ENCODE measurements around the gene ZMIZ1.

The ZMIZ1 gene

DNA sequence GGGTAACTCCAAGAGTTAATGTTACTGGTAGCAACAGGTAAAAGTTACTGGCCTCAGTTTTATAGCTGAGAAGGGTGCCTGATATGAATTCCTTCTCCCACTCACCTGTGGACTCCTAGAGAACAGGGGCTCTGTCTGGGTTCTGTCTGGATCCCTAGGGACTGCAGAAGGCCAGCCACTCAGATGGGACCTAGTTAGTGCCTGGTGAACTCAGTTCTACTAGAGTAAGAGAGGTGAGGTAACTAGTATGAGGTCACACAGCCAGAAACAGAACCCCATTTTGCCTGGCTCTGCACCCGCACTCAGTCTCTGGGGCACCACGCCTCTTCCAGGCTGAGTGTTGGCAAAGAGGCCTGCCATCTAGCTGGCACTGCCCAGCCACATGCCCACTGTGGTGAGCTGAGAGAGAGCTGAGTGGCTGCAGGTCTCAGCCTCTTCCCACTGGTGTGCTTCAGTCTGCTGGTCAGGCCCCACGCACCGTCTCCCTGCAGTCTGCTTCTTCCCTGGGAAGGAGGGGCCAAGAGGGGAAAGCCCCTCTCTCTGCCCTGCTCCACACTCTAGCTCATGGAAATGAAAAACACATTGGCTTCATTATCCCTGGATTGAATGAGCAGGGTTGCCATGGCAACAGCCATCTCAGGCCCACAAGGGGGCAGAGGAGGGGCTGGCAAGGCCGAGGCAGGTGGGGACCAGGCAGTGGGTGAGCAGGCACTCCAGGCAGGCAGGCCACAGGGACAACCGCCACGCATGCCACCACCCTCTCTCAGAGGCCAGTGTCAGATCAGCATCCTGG is 110.6 kb downstream of the ZMIZ1 start:
- no peak for DNase-seq

DNA sequence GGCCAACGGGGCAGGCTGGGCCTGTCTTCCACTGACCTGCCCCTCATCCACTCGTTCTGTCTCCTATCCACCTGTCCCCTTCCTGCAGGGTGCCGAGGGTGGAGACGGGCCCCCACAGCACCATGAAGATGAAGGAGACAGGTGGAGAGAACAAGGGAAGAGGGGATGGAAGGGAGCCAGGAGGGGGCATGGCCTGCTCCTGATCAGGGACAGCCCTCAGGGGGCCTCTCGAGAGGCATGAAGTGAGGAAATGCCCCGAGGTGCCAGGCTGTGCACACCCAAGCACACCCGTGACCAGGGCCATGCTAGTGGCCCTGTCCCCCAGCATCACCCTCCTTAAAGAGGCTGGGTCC is 111.2 kb downstream of the ZMIZ1 start:
- DNase-seq: no peak

DNA sequence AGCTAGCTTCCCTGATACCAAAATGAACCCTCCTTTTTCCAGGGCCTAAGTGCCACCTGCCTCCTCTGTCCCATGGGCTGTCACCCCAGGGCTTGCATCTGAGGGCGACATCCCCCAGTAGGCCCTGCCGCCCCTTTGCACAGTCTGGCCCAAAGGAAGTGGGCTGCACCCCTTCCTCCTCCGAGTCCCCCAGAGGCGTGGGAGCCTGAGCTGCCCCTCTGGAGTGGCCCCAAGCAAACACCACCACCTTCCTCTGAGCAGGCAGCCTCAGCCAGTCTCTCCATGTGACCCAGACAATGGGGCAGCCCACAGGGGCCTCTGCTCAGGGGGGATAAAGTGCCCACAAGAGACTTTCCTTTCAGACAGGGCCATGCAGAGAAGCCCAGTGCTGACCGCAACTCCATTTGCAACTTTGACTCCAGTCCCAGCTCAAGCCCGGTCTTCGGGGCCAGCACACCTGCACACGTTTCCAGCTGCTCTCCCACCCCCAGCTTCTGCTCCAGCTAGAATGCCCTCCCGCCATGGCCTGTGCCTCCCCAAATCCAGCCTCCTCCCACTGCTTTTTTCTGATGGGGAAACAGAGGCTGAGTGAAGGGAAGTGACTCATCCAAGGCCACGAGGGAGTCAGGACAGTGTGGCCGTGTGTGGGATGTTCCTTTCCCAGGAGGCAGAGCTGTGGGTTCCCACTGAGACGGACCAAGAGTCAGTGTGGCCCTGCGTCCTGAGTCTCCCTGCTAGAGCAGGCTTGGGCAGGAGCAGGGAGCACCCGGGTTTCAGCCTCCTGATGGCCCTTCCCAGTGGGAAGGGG is 111.9 kb downstream of the ZMIZ1 start:
- no peak for DNase-seq

DNA sequence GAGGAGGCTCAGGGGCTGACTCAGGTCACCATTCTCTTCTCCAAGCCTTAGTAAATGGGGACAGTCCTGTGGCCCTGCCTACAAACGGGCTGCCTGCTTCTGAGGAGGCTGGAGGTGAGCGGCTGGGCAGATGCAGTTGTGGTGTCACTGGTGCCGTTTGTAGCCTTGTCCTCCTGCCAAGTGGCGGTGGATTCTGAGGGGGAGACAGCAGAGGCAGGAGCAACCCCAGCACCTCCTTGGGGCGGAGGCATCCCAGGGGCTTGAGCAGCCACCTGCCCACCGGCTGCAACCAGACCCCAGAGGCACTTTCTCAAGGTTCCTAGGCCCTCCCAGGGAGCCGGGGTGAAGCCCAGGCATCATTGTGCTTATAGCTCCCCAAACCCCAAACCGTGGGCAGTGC is 112.5 kb downstream of the ZMIZ1 start:
- DNase-seq: no peak

DNA sequence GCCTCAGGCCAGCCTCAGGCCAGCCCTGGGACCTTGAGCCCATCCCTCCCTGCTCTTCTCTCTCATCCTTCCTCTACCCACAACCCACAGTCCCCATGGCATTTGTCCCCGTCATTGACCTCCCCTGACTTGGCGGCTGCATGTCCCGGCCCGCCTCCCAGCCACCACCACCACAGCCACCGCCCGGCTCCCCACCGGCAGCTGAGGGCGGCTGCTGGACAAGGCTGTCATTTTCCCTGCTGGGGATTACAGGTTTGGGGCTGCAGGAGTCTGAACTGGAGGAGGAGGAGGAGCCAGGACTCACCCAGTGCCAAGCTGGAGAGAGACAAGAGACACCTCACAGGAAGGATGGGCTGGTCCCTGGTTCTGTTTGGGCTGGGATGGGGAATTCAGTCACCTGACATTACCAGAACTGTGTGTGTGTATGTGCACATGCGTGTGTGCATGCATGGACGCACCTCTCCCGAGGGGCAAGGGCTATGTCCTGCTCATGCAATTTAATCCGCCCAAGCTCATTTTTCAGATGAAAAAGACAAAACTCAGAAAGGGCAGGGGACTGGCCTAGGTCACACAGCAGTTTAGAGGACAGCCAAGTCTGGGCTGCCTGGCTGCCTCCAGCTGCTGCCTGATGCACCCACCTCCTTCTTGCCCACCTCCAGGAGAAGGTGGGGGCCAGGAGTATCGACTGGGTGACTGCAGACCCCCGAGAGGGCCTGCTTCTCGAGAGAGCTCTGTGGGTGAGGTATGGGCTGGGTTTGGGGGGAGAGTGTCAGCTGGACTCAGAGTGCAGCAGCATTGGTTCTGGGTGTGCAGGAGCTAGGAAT is 113.1 kb downstream of the ZMIZ1 start:
- DNase-seq: no peak

DNA sequence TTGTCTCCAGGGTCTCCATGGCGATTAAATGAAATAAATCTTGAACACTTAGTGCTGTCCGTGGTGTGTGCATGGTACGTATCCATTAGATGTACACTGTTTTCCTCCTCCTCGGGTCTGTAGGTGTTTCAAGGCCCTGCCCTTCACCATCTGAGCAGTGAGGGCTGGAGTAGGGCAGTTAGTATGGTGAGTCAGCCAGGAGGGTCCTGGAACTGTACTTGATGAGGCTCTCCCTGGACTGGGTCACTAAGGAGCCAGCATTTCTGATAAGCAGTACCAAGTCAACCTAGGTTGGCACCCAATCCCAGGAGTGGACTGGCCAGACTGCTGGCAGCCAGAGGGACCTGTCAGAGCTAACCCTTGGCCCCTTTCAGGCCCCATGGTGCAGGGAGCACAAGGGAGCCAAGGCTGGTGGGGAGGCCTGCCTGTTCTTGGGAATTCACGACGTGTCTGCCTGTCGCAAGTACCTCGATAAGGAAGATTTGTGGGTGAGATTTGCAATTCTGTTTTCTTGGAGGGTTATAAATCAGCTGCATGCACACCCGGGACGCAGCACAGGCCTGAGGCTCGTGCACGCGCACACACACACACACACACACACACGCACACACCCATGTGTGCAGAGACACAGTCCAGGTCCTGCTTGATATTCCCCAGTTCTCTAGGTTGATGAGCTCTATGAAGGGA is 114.2 kb downstream of the ZMIZ1 start:
- no peak for DNase-seq

DNA sequence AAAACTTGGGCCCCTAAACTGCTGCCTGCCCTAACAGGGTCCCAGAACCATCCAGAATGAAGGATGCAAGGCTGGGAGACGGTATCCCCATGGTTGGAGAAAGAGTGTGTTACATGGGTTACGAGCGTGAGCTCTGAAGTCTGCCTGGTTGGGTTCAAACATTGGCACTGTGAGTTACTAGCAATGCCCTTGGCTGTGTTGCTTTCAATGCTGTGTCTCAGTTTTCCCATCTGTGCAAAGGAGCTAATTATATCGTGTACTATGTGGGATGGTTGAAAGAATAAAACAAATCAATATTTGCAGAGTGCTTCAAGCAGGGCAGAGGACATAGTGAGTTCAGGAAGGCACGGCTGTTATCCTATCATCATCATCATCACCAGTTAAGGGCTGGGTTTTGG is 114.7 kb downstream of the ZMIZ1 start:
- no peak for DNase-seq

DNA sequence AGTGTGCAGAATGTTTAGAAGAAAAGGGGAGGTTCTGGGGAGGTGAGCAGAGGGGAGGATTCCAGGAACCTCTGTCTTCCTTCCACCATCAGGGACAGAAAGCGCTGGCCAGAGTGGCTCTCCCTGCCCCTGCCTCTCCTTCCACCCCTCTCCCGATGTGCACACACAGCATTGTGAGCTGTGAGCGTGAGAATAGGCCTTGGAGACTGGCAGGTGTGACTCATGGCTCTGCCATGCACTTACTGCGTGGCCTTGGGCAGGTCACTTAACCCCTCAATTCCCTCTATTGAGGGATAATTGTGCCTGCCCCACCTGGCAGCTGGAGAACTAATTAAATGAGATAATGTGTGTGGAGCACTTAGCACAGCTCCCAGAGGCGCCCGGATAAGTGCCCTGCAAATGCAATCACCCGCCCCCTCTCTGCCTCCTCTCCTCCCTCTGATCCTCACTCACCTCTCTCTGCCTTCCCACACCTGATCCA is 115.4 kb downstream of the ZMIZ1 start:
- peak; percentile 23 for DNase-seq

DNA sequence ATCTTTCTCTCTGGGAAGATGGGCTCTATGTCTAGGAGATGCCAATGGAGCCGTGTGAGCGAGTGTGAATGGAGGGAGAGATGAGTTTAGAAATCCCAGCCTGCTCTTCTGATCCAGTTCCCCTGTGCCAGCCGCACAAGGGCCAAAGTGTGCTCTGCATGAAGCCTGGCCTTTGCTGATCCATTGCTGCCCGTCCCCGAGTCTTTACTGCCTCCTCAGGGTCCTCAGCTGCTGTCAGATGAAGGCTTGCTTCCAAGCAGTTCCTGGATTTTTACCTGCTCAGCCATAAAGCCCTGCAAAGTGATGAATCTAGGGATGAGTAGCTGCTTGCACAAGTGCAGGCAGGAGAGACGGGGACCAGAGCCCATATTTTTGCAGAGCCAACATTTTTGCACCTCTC is 115.9 kb downstream of the ZMIZ1 start:
- DNase-seq: no peak

DNA sequence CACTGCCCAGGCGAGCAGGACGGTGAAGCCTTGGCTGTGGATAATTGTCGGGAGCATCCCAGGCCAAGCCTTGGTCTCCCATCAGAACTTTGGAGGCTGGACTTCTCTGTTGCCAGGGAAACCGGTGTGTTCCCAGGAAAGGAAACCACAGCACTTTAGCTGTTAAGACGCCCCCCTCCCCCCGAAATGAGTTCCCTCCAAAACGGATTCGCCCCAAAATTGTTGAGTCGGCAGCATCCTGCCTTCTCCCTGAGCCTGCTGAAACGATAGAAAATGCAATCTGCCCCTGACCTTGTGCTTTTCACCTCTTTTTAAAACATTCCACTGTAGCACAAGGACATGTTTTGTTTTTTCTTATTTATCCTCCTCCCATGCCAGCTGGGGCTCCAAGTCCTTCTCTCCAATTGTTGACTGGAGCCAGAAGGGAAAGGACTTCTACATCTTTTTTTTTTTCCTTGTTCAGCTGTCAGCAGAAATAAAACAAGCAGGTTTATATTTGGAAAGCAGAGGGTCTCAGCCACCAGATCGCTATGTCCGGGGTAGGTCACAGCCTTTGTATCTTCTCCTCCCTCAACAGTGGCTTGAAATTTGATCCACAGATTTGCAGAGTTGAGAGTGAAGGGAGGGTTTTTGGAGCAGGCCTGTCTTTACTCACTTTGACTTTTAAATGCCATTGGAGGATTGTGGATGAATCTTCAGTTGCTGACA is 116.5 kb downstream of the ZMIZ1 start:
- no peak for DNase-seq

DNA sequence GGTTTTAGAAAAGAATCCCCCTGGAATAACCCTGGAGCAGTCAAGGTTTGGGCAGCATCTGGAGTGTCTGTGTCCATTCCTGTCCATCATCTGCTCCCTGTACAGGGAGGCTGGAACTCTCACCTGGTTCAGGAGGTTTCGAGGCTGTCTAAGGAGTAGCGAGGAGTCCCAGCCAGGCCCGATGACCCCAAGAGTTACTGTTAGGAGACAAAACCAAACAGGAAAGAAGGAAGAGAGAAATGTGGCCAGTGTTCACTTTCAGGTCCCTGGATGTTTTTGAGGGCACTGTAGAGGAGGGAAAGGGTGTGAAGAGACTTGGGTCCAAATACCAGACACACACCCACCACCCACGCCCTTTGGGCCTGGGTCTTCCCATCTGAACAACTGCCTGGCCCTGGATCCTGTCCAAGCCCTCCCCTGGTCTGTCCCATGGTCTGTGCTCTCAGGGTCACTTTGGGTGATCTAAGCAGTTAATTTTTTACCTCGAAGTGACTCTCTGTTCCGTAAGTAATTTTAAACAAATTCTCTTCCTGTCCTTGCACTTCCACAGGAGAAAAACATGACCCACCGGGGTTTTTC is 117.1 kb downstream of the ZMIZ1 start:
- no peak for DNase-seq

DNA sequence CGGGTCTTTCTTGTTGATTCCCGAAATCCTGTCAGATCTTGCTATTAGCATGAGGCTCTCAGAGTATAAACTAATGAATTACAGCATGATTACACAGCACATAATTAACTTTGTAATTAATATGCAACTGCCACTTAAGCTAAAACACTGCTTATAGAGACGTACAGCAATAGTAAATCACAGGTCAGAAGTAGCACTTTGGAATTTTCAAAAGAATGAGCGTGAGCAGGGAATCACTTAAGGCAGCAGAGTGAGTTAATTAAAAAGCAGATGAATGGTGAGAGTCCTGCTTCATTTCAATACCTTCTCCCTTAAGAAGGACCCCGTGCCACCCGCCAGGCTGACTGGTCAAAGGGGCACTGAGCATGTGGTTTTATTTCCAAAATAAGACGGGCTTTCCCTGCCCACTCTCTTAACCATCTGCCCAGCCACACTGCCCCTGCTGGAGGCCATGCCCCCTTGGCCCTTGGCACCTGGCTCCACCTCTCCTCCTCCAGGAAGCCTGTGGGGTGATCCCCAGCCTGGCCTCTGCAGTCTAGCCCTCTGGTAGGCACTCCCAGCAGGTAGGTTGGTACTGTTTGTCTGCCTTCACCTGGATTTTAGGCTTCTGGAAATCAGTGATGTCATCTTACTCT is 117.8 kb downstream of the ZMIZ1 start:
- no peak for DNase-seq

DNA sequence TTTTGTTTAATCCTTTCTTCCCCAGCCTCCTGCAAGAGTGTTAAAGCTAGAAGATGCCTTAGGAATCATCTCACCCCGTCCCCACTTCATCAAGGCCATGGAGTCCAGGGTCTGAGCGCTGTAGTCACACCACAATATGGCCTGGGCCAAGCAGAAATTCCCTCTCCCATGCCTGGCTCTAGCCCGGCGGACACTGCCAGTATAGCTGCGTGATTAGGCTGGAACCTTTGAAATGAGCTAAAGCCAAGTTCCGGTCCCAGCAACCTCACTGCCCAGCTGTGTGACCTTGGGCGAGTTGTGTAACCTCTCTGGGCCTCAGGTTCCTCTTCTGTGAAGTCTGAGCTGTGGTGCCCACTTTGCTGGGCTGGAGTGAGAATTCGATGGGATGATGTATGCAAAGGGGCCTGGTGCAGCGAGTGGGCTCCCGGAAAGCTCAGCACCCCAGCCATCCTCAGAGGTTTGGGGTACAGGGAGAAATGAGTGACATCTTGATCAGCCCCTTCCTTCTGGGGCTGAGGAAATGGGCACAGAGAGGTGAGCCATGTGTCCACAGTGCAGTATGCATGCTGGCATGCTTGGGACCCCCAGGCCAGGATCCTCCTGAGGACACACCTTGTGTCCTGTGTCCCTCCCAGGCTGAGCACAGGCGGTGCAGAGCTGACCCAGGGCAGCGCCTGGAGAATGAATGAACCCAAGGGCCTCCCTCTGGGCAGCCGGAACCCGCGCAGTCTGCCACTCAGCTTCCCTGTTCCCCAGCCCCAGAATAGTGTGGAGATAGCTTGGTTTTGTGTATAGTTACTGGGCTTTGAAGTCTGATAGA is 118.6 kb downstream of the ZMIZ1 start:
- no peak for DNase-seq

DNA sequence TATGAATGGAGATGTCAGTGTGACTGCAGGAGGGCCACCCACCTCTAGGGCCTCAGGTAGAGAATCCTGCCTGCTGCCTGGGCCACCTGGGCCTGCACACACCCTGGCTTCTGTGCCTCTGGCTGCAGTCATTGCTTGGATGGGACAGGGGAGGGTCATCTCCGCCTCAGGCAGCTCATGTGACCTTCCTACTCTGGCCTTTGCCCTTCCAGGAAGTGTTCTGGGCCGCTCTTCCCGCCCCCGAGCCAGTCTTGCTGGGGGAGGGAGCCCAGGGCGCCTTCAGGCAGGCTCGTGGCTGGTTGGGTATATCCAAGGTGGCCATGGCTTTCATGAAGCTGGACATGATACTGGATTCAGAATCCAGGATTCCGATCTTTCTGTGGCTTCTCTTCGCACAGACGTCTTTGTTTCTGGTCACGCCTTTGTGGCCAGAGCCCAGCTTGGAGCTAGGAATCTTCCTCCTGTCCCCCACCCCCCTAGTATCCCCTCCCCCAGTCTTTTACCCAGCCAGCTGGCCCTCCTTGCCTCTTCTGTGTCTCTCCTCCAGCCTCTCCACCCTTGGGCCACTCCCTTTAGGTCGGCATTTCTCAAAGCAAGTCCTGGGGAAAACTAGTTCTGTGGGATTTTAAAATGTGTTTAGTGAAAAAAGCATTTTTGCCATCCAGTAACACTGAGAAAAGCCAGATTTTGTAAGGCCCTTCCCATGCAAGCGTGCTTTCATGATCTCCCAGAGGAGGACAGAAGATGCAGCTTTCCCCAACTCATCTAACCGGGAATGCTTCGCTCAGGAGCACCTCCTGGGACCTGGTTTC is 119.6 kb downstream of the ZMIZ1 start:
- no peak for DNase-seq

DNA sequence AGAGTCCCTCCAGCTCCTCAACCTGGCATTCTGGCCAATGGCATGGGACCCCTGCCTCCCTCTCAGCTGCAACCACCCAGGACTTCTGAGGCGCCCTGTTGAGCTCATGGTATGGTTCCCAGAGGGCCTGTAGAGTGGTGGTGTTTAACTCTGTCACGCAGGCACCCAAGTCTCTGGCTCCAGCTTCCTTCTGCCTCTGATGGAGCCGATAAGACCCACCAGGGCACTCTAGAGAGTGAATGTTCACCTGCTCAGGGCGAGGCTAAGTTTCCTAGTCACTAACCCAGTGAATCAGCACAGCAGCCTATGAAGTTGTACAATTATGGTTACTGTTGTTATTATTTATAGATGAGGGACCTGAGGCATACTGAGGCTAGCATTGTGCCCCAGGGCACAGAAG is 120.4 kb downstream of the ZMIZ1 start:
- no peak for DNase-seq

DNA sequence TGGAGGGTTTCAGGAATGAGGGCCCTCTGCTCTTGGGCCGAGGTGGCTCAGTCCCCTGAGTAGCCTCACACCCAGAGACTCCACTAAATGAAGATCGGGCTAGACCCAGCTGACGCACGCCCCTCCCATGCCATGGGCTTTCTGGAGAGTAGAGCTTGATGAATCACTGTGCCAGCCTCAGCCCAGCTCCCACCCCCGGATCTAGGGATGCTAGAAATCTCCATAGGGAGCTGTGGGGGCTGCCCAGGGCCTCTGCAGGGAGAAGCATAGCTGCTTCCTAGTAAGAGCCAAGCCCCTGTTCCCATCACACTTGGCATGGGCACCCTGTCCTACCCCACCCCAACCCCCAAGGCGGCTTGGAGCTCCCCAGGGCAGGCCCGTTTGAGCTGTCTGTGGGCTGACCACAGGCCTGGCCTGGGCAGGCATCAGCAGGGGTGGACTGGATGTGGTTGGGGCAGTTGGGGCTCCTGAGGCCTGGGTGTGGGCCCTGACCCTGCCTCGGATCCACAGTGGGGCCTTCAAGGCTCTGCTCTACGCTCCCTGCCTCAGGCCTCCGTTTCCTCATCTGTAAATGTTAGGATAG is 121.2 kb downstream of the ZMIZ1 start:
- DNase-seq: peak; percentile 52

DNA sequence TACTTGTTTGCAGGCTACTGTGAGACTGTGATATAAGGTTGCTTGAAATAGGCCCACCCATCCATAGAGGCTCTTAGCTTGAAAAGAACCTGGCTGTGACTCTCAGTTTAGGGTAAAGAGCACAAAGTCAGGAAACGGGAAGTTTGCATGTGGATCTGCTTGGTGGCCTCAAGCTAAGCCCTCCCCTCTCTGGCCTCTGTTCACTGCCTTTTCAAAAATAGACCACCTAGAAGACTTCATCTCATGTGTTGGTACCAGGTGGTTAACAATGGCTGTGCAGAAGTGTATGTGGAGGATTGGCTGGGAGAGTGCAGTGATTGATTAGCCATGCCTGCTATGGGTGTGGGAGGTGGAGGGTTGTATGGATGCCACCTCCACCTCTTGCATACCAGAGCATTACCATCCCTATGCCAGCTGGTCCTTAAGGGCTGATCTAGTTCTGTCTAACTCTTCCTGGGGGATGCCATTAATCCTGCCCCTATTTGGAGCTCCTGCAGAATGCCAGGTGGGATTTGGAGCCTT is 122.0 kb downstream of the ZMIZ1 start:
- no peak for DNase-seq

DNA sequence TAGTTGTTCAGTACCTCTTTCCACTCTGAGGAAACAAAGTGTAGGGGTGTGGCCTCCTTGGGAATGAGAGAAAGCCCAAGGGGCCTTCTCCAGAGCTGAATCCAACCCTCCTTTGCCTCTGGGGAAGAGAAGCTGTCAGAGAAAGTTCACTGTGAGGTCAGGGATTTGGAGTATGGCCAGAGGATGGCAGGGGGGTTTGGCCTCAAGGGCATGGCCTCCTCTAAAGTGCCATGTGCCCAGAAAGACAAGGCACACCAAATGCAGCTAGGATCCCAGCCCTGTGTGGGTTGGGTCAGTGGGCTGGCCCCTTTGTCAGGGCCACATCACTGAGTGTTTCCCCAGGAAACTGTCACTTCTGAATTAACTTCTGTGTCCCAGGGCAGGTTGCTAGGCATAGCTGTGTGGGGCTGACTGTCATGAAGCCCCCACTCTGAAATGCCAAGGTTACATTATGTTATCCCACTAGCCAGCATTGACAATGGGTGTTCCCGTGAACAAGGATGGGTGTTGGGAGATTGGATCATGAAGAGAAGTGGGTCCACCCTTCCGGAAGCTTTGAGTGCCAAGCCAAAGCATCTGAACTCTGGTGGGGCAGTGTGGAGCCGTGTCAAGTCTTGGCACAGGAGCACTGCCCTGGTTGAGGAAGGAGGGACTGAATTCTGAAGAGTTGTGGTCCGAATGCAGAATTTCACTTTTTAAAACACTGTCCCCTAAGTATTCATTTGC is 123.3 kb downstream of the ZMIZ1 start:
- DNase-seq: no peak

Measured in T1000 (cell line).